ENCODE measurements around the gene ALDH9A1. TPM values are rescaled to one million over a fixed set of nuclear protein-coding genes. Genes with fewer than 3 reads are reported as not detected.
"Not testable (repeated sequence)": the region's sequence is repeated elsewhere in the genome, so short reads cannot be mapped to it uniquely, and the experiment has no call there.

ALDH9A1 gene
- total and polyA plus RNA-seq, 2 of the 8 experiments (the other 6 are each of a cell fraction or from before 2014, with no cell fraction given): 57.6 to 63.8 TPM

DNA sequence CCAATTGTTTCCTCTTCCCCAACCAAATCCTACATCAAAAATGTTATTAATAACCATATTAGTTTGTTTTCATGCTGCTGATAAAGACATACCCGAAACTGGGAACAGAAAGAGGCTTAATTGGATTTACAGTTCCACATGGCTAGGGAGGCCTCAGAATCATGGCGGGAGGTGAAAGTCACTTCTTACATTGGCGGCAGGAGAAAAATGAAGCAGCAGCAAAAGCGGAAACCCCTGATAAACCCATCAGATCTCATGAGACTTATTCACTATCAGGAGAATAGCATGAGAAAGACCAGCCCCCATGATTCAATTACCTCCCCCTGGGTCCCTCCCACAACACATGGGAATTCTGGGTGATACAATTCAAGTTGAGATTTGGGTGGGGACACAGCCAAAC lies 17.6 kb downstream of the ALDH9A1 start:
- H3K36me3 ChIP-seq (ENCODE audit: control insufficient read depth in 2 of 4, insufficient read depth in 4 of 4, low read length in 3 of 4): peaks cover 7 to 46% (median 25%) of the 10 kb centered on the region in 4 experiments; a peak in 7 of 8 replicates
- POLR2A ChIA-PET (ENCODE audit: partially characterized antibody); H3K4me3 ChIP-seq (ENCODE audit: extremely low read depth in 1 of 4, insufficient read depth in 2 of 4, low read depth in 3 of 4, low read length in 4 of 4); H4K5ac ChIP-seq (ENCODE audit: insufficient read length, low read depth, low read length); H3K4ac ChIP-seq (replicated peaks; ENCODE audit: insufficient read length, low read depth, low read length); H2AK5ac ChIP-seq (ENCODE audit: low read depth, low read length); H3K23ac ChIP-seq (ENCODE audit: insufficient read length); DNase-seq (ENCODE audit: low read depth in 1 of 2, low spot score in 2 of 2); H3K56ac ChIP-seq (replicated peaks; ENCODE audit: insufficient read length, low read depth, low read length); H3K9me3 ChIP-seq (ENCODE audit: insufficient read depth in 2 of 2, low read depth in 1 of 2, low read length in 1 of 2); H3K79me1 ChIP-seq (ENCODE audit: low read depth, low read length); H4K8ac ChIP-seq (ENCODE audit: extremely low read depth, insufficient read depth, low read length); H3K14ac ChIP-seq (ENCODE audit: insufficient read length); H2BK20ac ChIP-seq (ENCODE audit: low read length); H2BK15ac ChIP-seq (ENCODE audit: low read length); H2AFZ ChIP-seq (ENCODE audit: low read length); H3K27me3 ChIP-seq (replicated peaks in 1 of 4; ENCODE audit: control insufficient read depth in 3 of 4, extremely low read depth in 1 of 4, insufficient read depth in 3 of 4, low read length in 3 of 4); H2BK120ac ChIP-seq (replicated peaks; ENCODE audit: low read depth, low read length); H2BK5ac ChIP-seq (ENCODE audit: low read depth, low read length); H3K9ac ChIP-seq (replicated peaks in 1 of 4; ENCODE audit: extremely low read depth in 1 of 4, low read depth in 3 of 4, low read length in 3 of 4); H3K4me1 ChIP-seq (replicated peaks in 1 of 4; ENCODE audit: control insufficient read depth in 3 of 4, insufficient read depth in 4 of 4, low read length in 3 of 4); H4K20me1 ChIP-seq (replicated peaks in 1 of 2; ENCODE audit: control insufficient read depth in 1 of 2, insufficient read depth in 2 of 2, low read length in 2 of 2); FAIRE-seq; H2BK12ac ChIP-seq (ENCODE audit: low read depth, low read length); H3K4me2 ChIP-seq (ENCODE audit: insufficient read depth in 1 of 2, low read depth in 2 of 2, low read length in 2 of 2); H3K27ac ChIP-seq (ENCODE audit: low read depth, low read length); H4K91ac ChIP-seq (replicated peaks; ENCODE audit: insufficient read length, low read length); H3K79me2 ChIP-seq (ENCODE audit: control insufficient read depth in 1 of 2, insufficient read depth in 2 of 2, low read length in 2 of 2); H3K18ac ChIP-seq (ENCODE audit: extremely low read depth, low read length); H3K23me2 ChIP-seq (ENCODE audit: low read depth, low read length): not testable (repeated sequence)
- 89% methylated on average over 4 of the region's 4 CpGs; no CpG with 5 or more reads in 1 of the 2 experiments for WGBS, 2 experiments (ENCODE audit: extremely low coverage in 1 of 2, insufficient coverage in 1 of 2, insufficient read length in 1 of 2, insufficient replicate concordance in 2 of 2, low coverage in 1 of 2, low lambda C conversion rate in 2 of 2, missing lambda C conversion rate in 1 of 2)
- CTCF ChIA-PET (ENCODE audit: partially characterized antibody): interaction anchor here (1.0 kb wide), 1 partner anchor 18 kb away, joined by 3 read pairs; the partner anchor contains the start of gene ALDH9A1

Measured in H1 (cell line).